A549 (cell line): ENCODE data around the gene MACROH2A2. TPM values are rescaled to one million over a fixed set of nuclear protein-coding genes. Genes with fewer than 3 reads are reported as not detected.
"Not testable (repeated sequence)": the region's sequence is repeated elsewhere in the genome, so short reads cannot be mapped to it uniquely, and the experiment has no call there.

ENCODE experiments used
- ATAC-seq, 2 experiments: fragments of 200-7000 bp in 1 of 2; fragments of >200 bp in 1 of 2; cut with Nextera tagmentation in 1 of 2; cut with Tn5 transposase in 1 of 2; 3 replicates each; pipeline versions ENCODE4 v1.8.0 to v1.9.1; 2018 to 2020; ENCODE audit warnings: mild to moderate bottlenecking in 1 of 2, moderate library complexity in 1 of 2
- CTCF ChIA-PET: fragments of 300-600 bp; sonication (Branson Sonifier 250); formaldehyde crosslinking; extraction: SDS; loops from one replicate; lab custom pipeline; 2021; ENCODE audit warnings: antibody characterized with exemption, inconsistent platforms; lab: Yijun Ruan, JAX
- POLR2A ChIA-PET: fragments of 350-600 bp; formaldehyde crosslinking; extraction: SDS; loops from one replicate; lab custom pipeline; 2021; ENCODE audit warnings: antibody characterized with exemption, inconsistent platforms; lab: Yijun Ruan, JAX
- DNase-seq, 2 experiments: peaks; one replicate each; pipeline versions ENCODE4 v3.0.0 to v3.0.0-alpha.2; 2011 to 2016; ENCODE audit warnings: low read depth in 1 of 2, low spot score in 1 of 2
- FAIRE-seq: peaks from 2 replicates; lab custom pipeline; 2011; peaks lifted over from hg19 to GRCh38; lab: Jason Lieb, UNC
- H3K27ac ChIP-seq, 2 experiments: fragments of >200 bp; sonication (Bioruptor Twin); formaldehyde crosslinking; 3 replicates each; pipeline ENCODE4 v1.5.1; 2016 to 2017
- H3K4me1 ChIP-seq: fragments of >200 bp; sonication (Bioruptor Twin); formaldehyde crosslinking; 3 replicates; pipeline ENCODE4 v1.6.1; 2016
- H3K4me2 ChIP-seq: fragments of >200 bp; sonication (Bioruptor Twin); formaldehyde crosslinking; 3 replicates; pipeline ENCODE4 v1.6.1; 2016
- H3K4me3 ChIP-seq: fragments of >200 bp; sonication (Bioruptor Twin); formaldehyde crosslinking; 3 replicates; pipeline ENCODE4 v1.5.1; 2016
- H3K9me3 ChIP-seq: fragments of >200 bp; sonication (Bioruptor Twin); formaldehyde crosslinking; 3 replicates; pipeline ENCODE4 v1.6.1; 2016
- CBX8 ChIP-seq: fragments of 200-600 bp; sonication (generic); IDR thresholded peaks from 2 replicates; pipeline ENCODE4 v1.6.1; 2016
- CHD2 ChIP-seq: fragments of 150-350 bp; IDR thresholded peaks from 2 replicates; pipeline ENCODE4 v1.6.1; 2014; ENCODE audit warnings: low read length; ENCODE audit not compliant: partially characterized antibody
- CHD4 ChIP-seq: fragments of 200-600 bp; sonication (generic); IDR thresholded peaks from 2 replicates; pipeline ENCODE4 v1.6.1; 2016; ENCODE audit warnings: antibody characterized with exemption, mild to moderate bottlenecking, borderline replicate concordance
- E2F6 ChIP-seq: IDR thresholded peaks from 2 replicates; pipeline ENCODE4 v1.6.1; 2012; ENCODE audit warnings: low read depth, borderline replicate concordance
- EHF ChIP-seq: fragments of 250-450 bp; sonication (Bioruptor Pico); IDR thresholded peaks from 2 replicates; pipeline ENCODE4 v1.5.0; 2020; ENCODE audit warnings: mild to moderate bottlenecking
- EHMT2 ChIP-seq: fragments of 200-600 bp; sonication (generic); IDR thresholded peaks from 2 replicates; pipeline ENCODE4 v1.6.1; 2016; ENCODE audit warnings: antibody characterized with exemption, low read depth, mild to moderate bottlenecking, moderate library complexity
- EP300 ChIP-seq, 2 experiments: fragments of >200 bp; sonication (Bioruptor Twin); formaldehyde crosslinking; IDR thresholded peaks; 2 replicates in 1 of 2; 3 replicates in 1 of 2; pipeline ENCODE4 v1.6.1; 2016 to 2017
- FOXS1 ChIP-seq: fragments of 250-450 bp; sonication (Bioruptor Pico); IDR thresholded peaks from 2 replicates; pipeline ENCODE4 v1.5.0; 2020; ENCODE audit warnings: mild to moderate bottlenecking, moderate library complexity
- HDAC2 ChIP-seq: fragments of 200-600 bp; sonication (generic); IDR thresholded peaks from 2 replicates; pipeline ENCODE4 v1.6.1; 2016
- HES2 ChIP-seq: fragments of >200 bp; sonication (Bioruptor Twin); formaldehyde crosslinking; IDR thresholded peaks from 2 replicates; pipeline ENCODE4 v1.6.1; 2016
- HMGXB4 ChIP-seq: fragments of 250-450 bp; sonication (Bioruptor Pico); IDR thresholded peaks from 2 replicates; pipeline ENCODE4 v1.5.0; 2021; ENCODE audit warnings: mild to moderate bottlenecking, moderate library complexity, borderline replicate concordance
- HOXA7 ChIP-seq: fragments of 250-450 bp; sonication (Bioruptor Pico); IDR thresholded peaks from 2 replicates; pipeline ENCODE4 v1.5.0; 2020; ENCODE audit warnings: mild to moderate bottlenecking, moderate library complexity
- HOXB5 ChIP-seq: fragments of 250-450 bp; sonication (Bioruptor Pico); IDR thresholded peaks from 2 replicates; pipeline ENCODE4 v1.5.0; 2020; ENCODE audit warnings: mild to moderate bottlenecking, moderate library complexity
- JUNB ChIP-seq: fragments of >200 bp; sonication (Bioruptor Twin); formaldehyde crosslinking; IDR thresholded peaks from 2 replicates; pipeline ENCODE4 v1.6.1; 2016
- KDM5A ChIP-seq: fragments of 200-600 bp; sonication (generic); IDR thresholded peaks from 2 replicates; pipeline ENCODE4 v1.6.1; 2016; ENCODE audit warnings: antibody characterized with exemption, mild to moderate bottlenecking
- MYC ChIP-seq: IDR thresholded peaks from 2 replicates; pipeline ENCODE4 v1.6.1; 2012; ENCODE audit warnings: mild to moderate bottlenecking, inconsistent platforms, low read length, improper control_type of control experiment, borderline replicate concordance
- POLR2AphosphoS2 ChIP-seq: conservative IDR thresholded peaks from 2 replicates; pipeline ENCODE4 v1.6.1; 2012; ENCODE audit warnings: low read length, improper control_type of control experiment, inconsistent platforms
- RCOR1 ChIP-seq: fragments of 150-350 bp; IDR thresholded peaks from 2 replicates; pipeline ENCODE4 v1.6.1; 2014; ENCODE audit warnings: antibody characterized with exemption, low read length, low read depth
- SREBF2 ChIP-seq: fragments of 450-650 bp; IDR thresholded peaks from 2 replicates; pipeline ENCODE4 v1.6.1; 2014; ENCODE audit warnings: mild to moderate bottlenecking, moderate library complexity
- ZNF302 ChIP-seq: fragments of 250-450 bp; sonication (Bioruptor Pico); IDR thresholded peaks from 2 replicates; pipeline ENCODE4 v1.9.0; 2021; ENCODE audit warnings: inconsistent platforms, mild to moderate bottlenecking, moderate library complexity
- ZSCAN20 ChIP-seq: fragments of 250-450 bp; sonication (Bioruptor Pico); IDR thresholded peaks from 2 replicates; pipeline ENCODE4 v1.8.0; 2022; ENCODE audit warnings: mild to moderate bottlenecking, moderate library complexity
- WGBS: methylation state at CpG from one replicate; pipeline ENCODE4 v1.1.6; 2017; ENCODE audit errors: missing lambda C conversion rate; 5-methylcytosine and 5-hydroxymethylcytosine counted together
- polyA plus RNA-seq, 4 experiments: library from polyadenylated mRNA; depleted of rRNA in 3 of 4; stranded (reverse); fragments of >200 nt; fragmentation: RNase III in 1 of 4; extraction: RNeasy Plus Mini Kit Qiagen cat#74134 plus additional on column Dnase treatment in 1 of 4; gene quantifications; 2 replicates in 3 of 4; 3 replicates in 1 of 4; pipeline ENCODE4 v1.2.3, GENCODE V29; 2011 to 2017

Gene MACROH2A2
- polyA plus RNA-seq, 2 of the 4 experiments (the other 2 are of a cell fraction): 22.2 to 29.6 TPM

- ATAC-seq: no peak
- Histone ChIP-seq H3K4me1 (no peaks in the 10 kb centered on the region), H3K4me2 (no peak overlapping the region), H3K27ac (no peak overlapping the region), H3K9me3 (no peaks in the 10 kb centered on the region), H3K4me3 (no peak overlapping the region)
- 81% methylated on average over 2 of the region's 2 CpGs for WGBS
- FAIRE-seq: no peak
- TF ChIP-seq HDAC2 (no peak), POLR2AphosphoS2 (no peak), CHD4 (no peak), EHF (CRISPR knock-in tag) (no peak), E2F6 (no peak), FOXS1 (CRISPR knock-in tag) (no peak)
- ChIA-PET POLR2A (no interaction called here), CTCF (interaction anchor here (0.6 to 0.7 kb wide), 2 partner anchors 305 to 756 kb away, joined by 3 to 4 read pairs; no protein-coding TSS in a partner anchor)
- no peak for DNase-seq
These were observed 11.6 kb upstream of the MACROH2A2 start for GRCh38 chr10:70041016-70041415.

GRCh38 chr10:70041739-70042138 lies 10.9 kb upstream of the MACROH2A2 start:
- CTCF ChIA-PET, FAIRE-seq, POLR2A ChIA-PET, ATAC-seq, H3K4me2 ChIP-seq, H3K27ac ChIP-seq, H3K9me3 ChIP-seq, H3K4me3 ChIP-seq, DNase-seq, H3K4me1 ChIP-seq: not testable (repeated sequence)
- WGBS: 48% methylated on average over 8 of the region's 8 CpGs

GRCh38 chr10:70047066-70047465 lies 5.6 kb upstream of the MACROH2A2 start:
- CTCF ChIA-PET: interaction anchor here (1.2 kb wide), 1 partner anchor 89 kb away, joined by 3 read pairs; no protein-coding TSS in a partner anchor
- H3K9me3 ChIP-seq, H3K4me2 ChIP-seq, H3K4me3 ChIP-seq, H3K27ac ChIP-seq, POLR2A ChIA-PET, DNase-seq, H3K4me1 ChIP-seq, ATAC-seq, FAIRE-seq: not testable (repeated sequence)
- WGBS: 75% methylated on average over 3 of the region's 4 CpGs

GRCh38 chr10:70048030-70048723 lies 4.5 kb upstream of the MACROH2A2 start:
- Histone ChIP-seq H3K9me3 (no peaks in the 10 kb centered on the region), H3K4me1 (no peaks in the 10 kb centered on the region), H3K4me2 (no peak overlapping the region), H3K4me3 (no peak overlapping the region), H3K27ac (no peak overlapping the region)
- ChIA-PET CTCF (interaction anchor here (1.2 kb wide), 1 partner anchor 90 kb away, joined by 3 read pairs; no protein-coding TSS in a partner anchor), POLR2A (no interaction called here)
- no peak for FAIRE-seq
- 66% methylated on average over 5 of the region's 5 CpGs for WGBS
- no peak for DNase-seq
- no peak for ATAC-seq
- TF ChIP-seq KDM5A (no peak), EP300 (IDR thresholded peaks at IDR 0.05) (no peak), ZSCAN20 (CRISPR knock-in tag) (no peak), SREBF2 (no peak), CHD4 (no peak), HOXB5 (CRISPR knock-in tag) (no peak), ZNF302 (CRISPR knock-in tag) (no peak), MYC (no peak), HOXA7 (CRISPR knock-in tag) (no peak), HMGXB4 (no peak), RCOR1 (no peak), CHD2 (no peak), E2F6 (no peak), JUNB (no peak), CBX8 (no peak), EHMT2 (no peak), HES2 (no peak)
